Ishikawa (cell line): ENCODE results near the gene UFC1.

ENCODE experiments used
- CEBPB ChIP-seq: IDR thresholded peaks from 2 replicates; pipeline ENCODE4 v1.6.1; 2012
- CREB1 ChIP-seq: IDR thresholded peaks from 2 replicates; pipeline ENCODE4 v1.6.1; 2012; ENCODE audit warnings: low read depth
- EGR1 ChIP-seq: IDR thresholded peaks from 2 replicates; pipeline ENCODE4 v1.6.1; 2012
- EP300 ChIP-seq: IDR thresholded peaks from 2 replicates; pipeline ENCODE4 v1.6.1; 2012; ENCODE audit warnings: borderline replicate concordance
- FOXM1 ChIP-seq: IDR thresholded peaks from 2 replicates; pipeline ENCODE4 v1.6.1; 2012; ENCODE audit warnings: low read depth, borderline replicate concordance
- MAX ChIP-seq: IDR thresholded peaks from 2 replicates; pipeline ENCODE4 v1.6.1; 2012
- NFIC ChIP-seq: IDR thresholded peaks from 2 replicates; pipeline ENCODE4 v1.6.1; 2012
- RAD21 ChIP-seq: IDR thresholded peaks from 2 replicates; pipeline ENCODE4 v1.6.1; 2012; ENCODE audit warnings: low read depth
- REST ChIP-seq: IDR thresholded peaks from 2 replicates; pipeline ENCODE4 v1.6.1; 2012; ENCODE audit warnings: low read depth, mild to moderate bottlenecking
- TAF1 ChIP-seq: IDR thresholded peaks from 2 replicates; pipeline ENCODE4 v1.6.1; 2012; ENCODE audit warnings: low read depth, mild to moderate bottlenecking
- TCF12 ChIP-seq: IDR thresholded peaks from 2 replicates; pipeline ENCODE4 v1.6.1; 2012; ENCODE audit warnings: low read depth
- TEAD4 ChIP-seq: IDR thresholded peaks from 2 replicates; pipeline ENCODE4 v1.6.1; 2012
- USF1 ChIP-seq: IDR thresholded peaks from 2 replicates; pipeline ENCODE4 v1.6.1; 2012
- YY1 ChIP-seq: IDR thresholded peaks from 2 replicates; pipeline ENCODE4 v1.6.1; 2012; ENCODE audit warnings: low read depth
- ZBTB7A ChIP-seq: IDR thresholded peaks from 2 replicates; pipeline ENCODE4 v1.6.1; 2012; ENCODE audit warnings: low read depth

The UFC1 gene

GRCh38 chr1:161177936-161178244 lies 24.1 kb downstream of the UFC1 start:
- no peak for TF ChIP-seq MAX
- TF ChIP-seq RAD21: no peak
- TF ChIP-seq TCF12: no peak
- no peak for TF ChIP-seq NFIC
- TF ChIP-seq TAF1: no peak
- no peak for TF ChIP-seq EP300
- TF ChIP-seq EGR1: no peak
- TF ChIP-seq YY1: no peak
- no peak for TF ChIP-seq TEAD4
- no peak for TF ChIP-seq ZBTB7A
- TF ChIP-seq CREB1: no peak
- TF ChIP-seq FOXM1: no peak
- no peak for TF ChIP-seq CEBPB
- TF ChIP-seq REST: no peak
- no peak for TF ChIP-seq USF1

GRCh38 chr1:161179698-161180097 lies 25.9 kb downstream of the UFC1 start:
- no peak for TF ChIP-seq EGR1
- no peak for TF ChIP-seq YY1

GRCh38 chr1:161180639-161181038 lies 26.9 kb downstream of the UFC1 start:
- TF ChIP-seq RAD21 (0 out of 2 replicates have a peak, but pooled peaks have one; percentile 15), EGR1 (no peak)

GRCh38 chr1:161182214-161182613 lies 28.4 kb downstream of the UFC1 start:
- TF ChIP-seq EP300 (no peak), CEBPB (no peak), TAF1 (no peak), FOXM1 (no peak)

- no peak for TF ChIP-seq TCF12
- TF ChIP-seq CREB1: no peak
- no peak for TF ChIP-seq TEAD4
- no peak for TF ChIP-seq USF1
- no peak for TF ChIP-seq MAX
- no peak for TF ChIP-seq REST
- TF ChIP-seq TAF1: no peak
- no peak for TF ChIP-seq RAD21
- TF ChIP-seq FOXM1: no peak
- no peak for TF ChIP-seq NFIC
- no peak for TF ChIP-seq EGR1
Observed at GRCh38 chr1:161185282-161185682, 31.5 kb downstream of the UFC1 start.

GRCh38 chr1:161185732-161186311 lies 32.0 kb downstream of the UFC1 start:
- TF ChIP-seq ZBTB7A (no peak), MAX (no peak), RAD21 (no peak), YY1 (no peak), USF1 (no peak), TEAD4 (no peak), TAF1 (no peak), EGR1 (no peak), EP300 (no peak)

- TF ChIP-seq TEAD4: no peak
- TF ChIP-seq CREB1: no peak
- no peak for TF ChIP-seq FOXM1
- no peak for TF ChIP-seq CEBPB
- no peak for TF ChIP-seq TCF12
- no peak for TF ChIP-seq TAF1
- no peak for TF ChIP-seq RAD21
- no peak for TF ChIP-seq ZBTB7A
- TF ChIP-seq MAX: no peak
Observed at GRCh38 chr1:161187311-161187710, 33.5 kb downstream of the UFC1 start.
